Subcutaneous abdominal adipose tissue (tissue), 5 donors: ENCODE data around the gene CATSPERE.

Source experiments
- H3K27ac ChIP-seq: one replicate; pipeline ENCODE4 v1.7.0; 2013; ENCODE audit warnings: low read depth, mild to moderate bottlenecking, inconsistent platforms, low read length, moderate library complexity
- H3K27me3 ChIP-seq, 5 donors: one replicate each; pipeline ENCODE4 v1.7.0; 2013; ENCODE audit warnings: low read length in 5 of 5, inconsistent platforms in 1 of 5; ENCODE audit not compliant: control insufficient read depth in 5 of 5, insufficient read depth in 4 of 5
- H3K36me3 ChIP-seq, 5 donors: one replicate each; pipeline ENCODE4 v1.7.0; 2013; ENCODE audit warnings: low read length in 5 of 5; ENCODE audit not compliant: control insufficient read depth in 5 of 5, insufficient read depth in 5 of 5
- H3K4me1 ChIP-seq, 5 donors: one replicate each; pipeline ENCODE4 v1.7.0; 2013; ENCODE audit warnings: low read length in 5 of 5, mild to moderate bottlenecking in 3 of 5, moderate library complexity in 1 of 5; ENCODE audit not compliant: control insufficient read depth in 5 of 5, insufficient read depth in 5 of 5
- H3K4me3 ChIP-seq, 5 donors: one replicate each; pipeline ENCODE4 v1.7.0; 2013; ENCODE audit warnings: low read length in 5 of 5, low read depth in 1 of 5
- H3K9ac ChIP-seq, 5 donors: one replicate each; pipeline ENCODE4 v1.7.0; 2013; ENCODE audit warnings: low read length in 5 of 5, mild to moderate bottlenecking in 4 of 5, moderate library complexity in 3 of 5
- H3K9me3 ChIP-seq, 5 donors: one replicate each; pipeline ENCODE4 v1.7.0; 2013; ENCODE audit warnings: low read length in 5 of 5; ENCODE audit not compliant: control insufficient read depth in 5 of 5
- donor health status: healthy.
- donor health status: healthy.
- donor health status: healthy.
- donor health status: healthy.
- donor health status: healthy.

The CATSPERE gene

DNA sequence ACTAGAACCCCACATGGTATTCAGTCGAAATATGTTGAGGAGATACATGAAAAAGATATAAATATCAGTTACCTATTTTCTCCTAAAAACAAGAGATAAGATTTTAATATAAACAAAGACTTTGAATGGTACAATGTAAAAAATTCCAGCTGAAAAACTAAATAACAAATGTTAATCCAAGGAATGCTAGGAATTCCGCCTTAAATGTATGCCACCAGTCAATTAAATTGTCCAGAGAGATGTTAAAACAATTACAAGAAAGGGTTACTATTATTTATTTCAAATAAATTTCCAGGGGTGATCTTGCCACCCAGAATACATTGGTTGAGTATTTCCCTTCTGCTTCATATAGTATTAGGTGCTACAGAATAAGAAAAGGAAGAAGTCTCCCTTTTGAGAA is 13.5 kb upstream of the CATSPERE start:
- no peaks in the 10 kb centered on the region for H3K9me3 ChIP-seq
- no peaks in the 10 kb centered on the region for H3K27me3 ChIP-seq
- no peak overlapping the region for H3K27ac ChIP-seq
- peaks cover 4 to 26% (median 22%) of the 10 kb centered on the region in 5 donors for H3K4me1 ChIP-seq
- H3K4me3 ChIP-seq = no peak overlapping the region
- no peak overlapping the region for H3K9ac ChIP-seq
- peaks cover 0 to 2% (median 0%) of the 10 kb centered on the region in 5 donors for H3K36me3 ChIP-seq

DNA sequence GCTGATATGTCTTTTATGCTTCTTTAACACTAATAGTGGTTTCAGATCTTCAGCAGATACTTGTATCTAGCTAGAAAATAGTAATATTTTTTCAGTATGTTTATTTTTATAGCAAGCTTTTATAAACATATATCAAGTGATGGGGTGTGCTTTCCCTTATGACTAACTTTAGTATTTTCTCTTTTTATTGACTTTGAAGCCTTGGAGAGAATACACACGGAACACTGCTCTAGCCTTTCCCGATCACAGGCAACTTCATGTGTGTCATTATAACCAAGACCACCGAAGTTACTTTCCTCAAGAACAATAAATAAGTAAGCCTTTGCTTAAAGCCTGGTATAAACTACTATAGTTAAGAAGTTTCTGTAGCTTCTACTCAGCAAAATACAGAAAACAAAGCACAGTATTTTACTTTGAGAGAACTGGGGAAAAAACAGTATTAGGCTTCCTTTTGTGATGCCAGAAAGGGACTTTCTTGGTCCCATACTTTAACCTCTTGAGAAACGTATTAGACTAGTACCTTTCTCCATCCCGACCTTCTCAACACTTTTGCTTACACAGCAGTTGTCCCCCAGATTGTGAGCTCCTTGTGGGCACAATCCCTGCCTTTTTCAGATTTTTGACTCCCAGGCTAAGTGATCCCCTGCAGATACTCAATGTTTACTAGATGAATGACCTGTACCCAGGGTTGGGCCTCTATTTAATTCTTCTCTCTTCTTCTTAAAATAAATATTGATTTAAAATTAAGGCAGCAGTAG is 12.6 kb upstream of the CATSPERE start:
- Histone ChIP-seq H3K27ac (no peak overlapping the region), H3K27me3 (no peaks in the 10 kb centered on the region), H3K4me3 (no peak overlapping the region), H3K9me3 (no peaks in the 10 kb centered on the region), H3K9ac (no peak overlapping the region), H3K4me1 (peaks cover 4 to 28% (median 24%) of the 10 kb centered on the region in 5 donors), H3K36me3 (peaks cover 0 to 2% (median 0%) of the 10 kb centered on the region in 5 donors)

DNA sequence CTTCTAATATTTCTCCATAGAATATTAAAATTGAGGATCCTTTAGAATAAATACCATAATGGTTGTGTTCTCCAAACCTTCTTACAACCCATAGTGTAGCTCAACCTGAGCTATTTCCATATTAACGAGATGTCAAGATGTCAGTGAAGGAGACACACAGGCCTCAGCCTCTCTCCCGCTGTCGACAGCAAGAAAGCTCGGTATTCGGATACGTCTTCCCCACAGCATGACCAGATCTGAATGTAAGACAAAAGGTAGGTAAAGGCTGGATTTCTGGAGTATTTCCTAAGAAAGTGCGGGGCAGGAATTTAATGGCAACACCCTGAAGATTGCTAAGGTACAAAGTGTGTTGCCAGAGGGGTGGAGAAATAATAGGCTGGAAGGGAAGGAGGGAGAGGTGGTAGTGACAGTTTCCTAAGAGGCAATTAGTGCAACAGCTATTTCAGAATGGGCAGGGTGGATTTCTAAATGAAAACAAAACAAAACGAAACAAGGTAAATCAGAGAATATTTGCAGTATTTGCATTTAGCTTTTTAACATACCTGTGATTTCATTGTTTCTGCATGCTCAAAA is 11.1 kb upstream of the CATSPERE start:
- no peaks in the 10 kb centered on the region for H3K9me3 ChIP-seq
- peak overlapping the region; percentile 89 for H3K27ac ChIP-seq
- H3K4me1 ChIP-seq = peaks cover 4 to 27% (median 21%) of the 10 kb centered on the region in 5 donors
- H3K4me3 ChIP-seq = peak overlapping the region; percentile 80 to 94 (median 92)
- H3K9ac ChIP-seq = peak overlapping the region in 1 of 5 donors; percentile 93
- H3K36me3 ChIP-seq = no peaks in the 10 kb centered on the region
- H3K27me3 ChIP-seq = no peaks in the 10 kb centered on the region

- Histone ChIP-seq H3K9ac (peak overlapping the region; percentile 68 to 93 (median 89)), H3K9me3 (no peaks in the 10 kb centered on the region), H3K36me3 (no peaks in the 10 kb centered on the region), H3K4me1 (peaks cover 4 to 27% (median 20%) of the 10 kb centered on the region in 5 donors), H3K4me3 (peak overlapping the region; percentile 80 to 94 (median 92)), H3K27me3 (no peaks in the 10 kb centered on the region), H3K27ac (peak overlapping the region; percentile 89)
These were observed 10.2 kb upstream of the CATSPERE start for GRCh38 chr1:244450597-244451538.

GRCh38 chr1:244451539-244451950 is 9.5 kb upstream of the CATSPERE start, which contains the start of gene ADSS2:
ADSS2 (minus strand) TSS chr1:244451909; CDS start chr1:244451817, 92 bp downstream.
- Histone ChIP-seq H3K4me3 (peak within 1 kb of the TSS; percentile 80 to 94 (median 92)), H3K27me3 (no peaks in the 10 kb centered on the region), H3K4me1 (peaks cover 4 to 27% (median 20%) of the 10 kb centered on the region in 5 donors), H3K9me3 (no peaks in the 10 kb centered on the region), H3K27ac (peak within 1 kb of the TSS; percentile 89), H3K36me3 (no peaks in the 10 kb centered on the region), H3K9ac (peak within 1 kb of the TSS; percentile 68 to 93 (median 89))

DNA sequence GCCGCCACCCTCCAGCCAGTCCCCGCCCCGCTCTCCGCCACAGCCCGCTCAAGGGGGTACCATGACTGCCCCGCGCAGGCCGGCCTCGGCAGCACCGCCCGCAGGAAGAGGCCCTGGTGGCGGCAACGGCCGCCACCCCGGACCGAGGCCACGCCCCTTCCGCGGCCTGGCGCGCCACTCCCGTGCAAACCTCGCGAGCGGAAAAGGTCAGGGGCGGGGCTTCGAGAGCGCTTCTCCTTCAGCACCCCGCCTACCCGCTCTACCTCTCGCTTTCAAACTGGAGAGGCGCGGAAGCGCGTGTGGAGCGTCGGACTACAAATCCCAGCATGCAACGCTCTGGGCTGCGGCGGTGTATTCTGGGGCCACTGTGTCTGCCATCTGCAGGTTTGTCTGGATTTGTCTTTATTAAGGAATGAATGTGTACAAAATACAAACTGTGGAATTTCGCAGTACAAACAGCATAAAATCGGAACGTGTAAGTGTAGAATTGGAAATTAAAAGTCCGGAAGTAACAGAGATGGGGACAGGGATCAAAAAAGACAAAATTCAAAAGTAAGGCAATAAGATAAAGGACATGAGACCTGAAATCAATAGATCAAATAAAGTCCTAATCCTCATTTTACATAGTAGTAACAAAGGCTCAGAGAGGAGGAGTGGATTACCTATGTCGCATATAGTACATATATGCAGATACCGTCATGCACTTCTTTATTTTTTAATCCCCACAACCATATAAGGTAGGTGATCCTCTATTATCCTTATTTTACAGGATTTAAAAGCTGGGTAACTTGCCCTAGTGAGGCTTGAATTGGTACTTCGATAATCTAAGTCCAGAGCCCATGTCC is 8.9 kb upstream of the CATSPERE start:
- Histone ChIP-seq H3K9ac (peak overlapping the region in 2 of 5 donors; percentile 28 to 59), H3K27ac (peak overlapping the region; percentile 89)

GRCh38 chr1:244454412-244454811 is 6.7 kb upstream of the CATSPERE start:
- H3K36me3 ChIP-seq = no peaks in the 10 kb centered on the region
- no peak overlapping the region for H3K27ac ChIP-seq
- no peak overlapping the region for H3K9ac ChIP-seq
- H3K9me3 ChIP-seq = no peaks in the 10 kb centered on the region
- no peaks in the 10 kb centered on the region for H3K27me3 ChIP-seq
- peaks cover 4 to 27% (median 20%) of the 10 kb centered on the region in 5 donors for H3K4me1 ChIP-seq
- no peak overlapping the region for H3K4me3 ChIP-seq

More for the DNA sequence above, 8.9 kb upstream of the CATSPERE start:
- Histone ChIP-seq H3K4me1 (peaks cover 4 to 27% (median 20%) of the 10 kb centered on the region in 5 donors), H3K36me3 (no peaks in the 10 kb centered on the region), H3K9me3 (no peaks in the 10 kb centered on the region), H3K4me3 (peak overlapping the region; percentile 51 to 92 (median 90)), H3K27me3 (no peaks in the 10 kb centered on the region)

DNA sequence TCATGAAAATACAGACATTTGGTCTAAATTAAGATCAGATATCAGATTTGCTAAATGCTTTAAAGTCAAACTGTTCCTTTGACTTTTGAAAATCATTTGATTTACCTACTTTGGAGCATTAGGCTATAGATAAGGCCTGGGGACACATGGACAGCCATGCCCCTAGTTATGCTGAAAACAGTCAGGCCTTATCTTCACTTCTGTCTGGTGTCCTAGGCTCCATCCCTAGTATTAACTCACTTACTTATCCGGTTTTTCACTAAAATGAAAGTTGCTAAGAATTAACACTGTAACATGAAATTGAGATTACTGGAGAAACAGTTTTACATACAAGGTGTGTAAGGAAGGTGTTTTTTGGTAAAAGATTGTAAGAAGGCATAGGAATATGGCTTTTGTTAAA is 4.5 kb upstream of the CATSPERE start:
- no peak overlapping the region for H3K27ac ChIP-seq
- no peak overlapping the region for H3K9ac ChIP-seq
- H3K4me3 ChIP-seq = no peak overlapping the region
- H3K4me1 ChIP-seq = peaks cover 0 to 17% (median 15%) of the 10 kb centered on the region in 5 donors
- H3K36me3 ChIP-seq = no peaks in the 10 kb centered on the region
- no peaks in the 10 kb centered on the region for H3K27me3 ChIP-seq
- H3K9me3 ChIP-seq = no peaks in the 10 kb centered on the region

- Histone ChIP-seq H3K36me3 (no peaks in the 10 kb centered on the region), H3K27me3 (no peaks in the 10 kb centered on the region), H3K4me1 (peaks cover 0 to 14% (median 11%) of the 10 kb centered on the region in 5 donors), H3K9me3 (no peaks in the 10 kb centered on the region), H3K4me3 (no peak overlapping the region), H3K27ac (no peak overlapping the region), H3K9ac (no peak overlapping the region)
These were observed 2.3 kb upstream of the CATSPERE start for GRCh38 chr1:244458781-244459180.
